GM20431 (cell line): Measurements from ENCODE around the gene CTTN.
"Not testable (repeated sequence)": the region's sequence is repeated elsewhere in the genome, so short reads cannot be mapped to it uniquely, and the experiment has no call there.

Source experiments
- in situ Hi-C: fragments of 300-500 bp; cut with MseI, MboI; formaldehyde crosslinking; loops from one replicate; pipeline ENCODE4 v1.15.0; 2020; ENCODE audit warnings: low sequenced_read_pairs; ENCODE audit not compliant: unreplicated experiment

The CTTN gene

DNA sequence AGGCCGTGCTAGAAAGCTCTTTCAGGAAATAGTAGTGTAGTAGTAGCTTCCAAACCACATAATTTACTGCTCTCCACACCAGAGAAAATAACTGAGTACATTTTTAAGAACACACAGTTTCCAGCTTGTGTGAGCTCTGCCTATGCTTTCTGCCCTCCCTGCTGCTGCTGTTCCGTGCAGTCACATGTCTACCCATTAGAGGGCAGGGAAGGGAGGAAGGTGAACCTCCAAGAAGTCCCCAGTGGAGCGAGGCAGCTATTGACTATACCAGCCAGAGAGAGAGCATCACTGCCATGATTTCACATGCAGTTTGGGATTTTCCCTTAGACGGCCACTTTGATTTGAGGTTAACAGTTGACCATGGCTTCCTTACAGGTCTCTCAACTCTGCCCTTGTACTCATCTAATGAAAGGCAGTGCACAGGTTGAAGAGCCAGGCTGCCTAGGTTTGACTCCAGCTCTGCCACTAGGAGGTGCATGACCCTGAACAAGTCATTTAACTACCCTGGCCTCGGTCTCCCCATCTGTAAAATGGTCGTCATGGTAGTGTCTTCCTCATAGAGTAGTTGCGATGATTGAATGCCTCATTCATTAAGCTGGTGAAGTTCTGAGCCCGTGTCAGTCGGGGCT lies 19.7 kb upstream of the CTTN start:
- in situ Hi-C loops = no loop called here

- in situ Hi-C loops = no loop called here
Observed at GRCh38 chr11:70381350-70381749, 17.0 kb upstream of the CTTN start.

- in situ Hi-C loops = no loop called here
Observed at GRCh38 chr11:70381872-70382861, 16.2 kb upstream of the CTTN start.

DNA sequence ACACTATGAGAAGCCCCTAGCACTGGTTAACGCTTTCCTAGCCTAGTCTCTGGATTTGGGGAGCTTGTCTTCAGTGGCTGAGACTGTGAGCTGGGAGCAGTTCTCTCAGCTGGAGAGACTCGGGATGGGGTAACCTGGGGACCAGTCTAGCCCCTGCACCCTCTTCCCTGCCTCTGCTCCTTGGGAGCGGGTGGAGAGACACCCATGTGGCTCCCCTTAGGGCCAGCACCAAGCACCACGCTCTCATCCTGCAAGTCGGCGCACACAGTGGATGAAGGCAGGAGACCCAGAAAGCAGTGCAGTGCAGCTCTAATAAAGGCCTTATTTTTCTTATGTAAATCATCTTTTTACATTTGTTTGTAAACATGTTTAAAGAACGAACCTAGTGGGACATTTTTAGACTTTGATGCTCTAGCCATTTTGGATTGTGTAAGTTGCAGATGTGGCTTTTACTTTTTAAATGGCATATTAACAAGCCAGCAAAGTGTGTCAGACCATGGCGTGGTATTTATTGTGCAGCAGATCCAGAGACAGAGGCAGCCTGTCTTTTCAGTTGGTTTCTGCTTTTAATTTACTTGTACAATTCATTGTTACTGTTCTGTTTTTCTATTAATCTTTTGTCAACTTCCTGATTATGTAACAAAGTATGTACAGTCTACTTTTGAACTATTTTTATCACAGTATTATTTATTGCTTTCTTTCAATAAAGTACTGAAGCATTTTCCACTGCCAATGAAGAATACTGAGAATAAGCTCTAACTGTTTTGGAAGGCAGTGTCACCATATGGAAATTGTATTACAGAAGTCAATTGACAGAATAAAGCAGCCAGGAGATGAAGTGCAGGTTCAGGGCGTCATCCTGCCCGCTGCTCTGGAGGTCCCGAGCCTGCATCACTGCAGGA lies 14.4 kb upstream of the CTTN start:
- in situ Hi-C loops = no loop called here

- in situ Hi-C loops = no loop called here
Observed at GRCh38 chr11:70384566-70385152, 13.7 kb upstream of the CTTN start.

GRCh38 chr11:70387564-70387963 lies 10.8 kb upstream of the CTTN start:
- in situ Hi-C loops = no loop called here

GRCh38 chr11:70389201-70389600 lies 9.1 kb upstream of the CTTN start:
- in situ Hi-C loops = no loop called here

- in situ Hi-C loops = not testable (repeated sequence)
Observed at GRCh38 chr11:70390882-70391281, 7.4 kb upstream of the CTTN start.

DNA sequence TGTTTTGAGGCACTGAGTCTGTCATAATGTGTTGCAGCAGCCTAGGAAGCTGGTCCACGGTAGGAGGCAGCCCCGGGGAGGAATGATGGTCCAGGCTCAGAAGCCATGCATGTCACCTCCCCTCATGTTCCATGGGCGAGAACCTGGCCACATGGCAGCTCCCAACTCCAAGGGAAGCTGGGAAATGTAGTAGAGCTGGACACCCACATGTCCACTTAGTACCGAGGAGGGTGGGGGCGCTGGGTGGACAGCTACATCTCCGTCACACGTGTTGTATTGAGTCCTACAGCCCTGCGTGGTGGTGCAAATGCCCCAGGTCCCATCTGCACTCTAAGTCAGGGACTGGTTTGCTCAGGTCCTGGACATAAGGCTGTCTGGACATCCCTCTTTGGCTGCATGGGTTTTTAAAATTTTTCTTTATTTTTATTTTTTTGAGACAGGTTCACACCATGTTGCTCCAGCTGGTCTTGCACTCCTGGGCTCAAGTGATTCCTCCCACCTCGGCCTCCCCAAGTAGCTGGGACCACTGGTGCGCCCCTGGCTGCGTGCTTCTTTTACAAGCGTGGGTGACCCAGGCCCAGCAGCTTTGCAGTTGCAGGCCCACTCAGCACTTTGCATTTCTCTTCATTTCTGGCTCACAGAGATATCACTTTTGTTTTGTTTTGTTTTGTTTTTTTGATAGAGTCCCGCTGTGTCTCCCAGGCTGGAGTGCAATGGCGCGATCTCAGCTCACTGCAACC lies 3.9 kb upstream of the CTTN start:
- in situ Hi-C loops = no loop called here

- in situ Hi-C loops = no loop called here
Observed at GRCh38 chr11:70397336-70397982, 870 bp upstream of the CTTN start.

GRCh38 chr11:70398834-70399680 lies 728 bp downstream of the CTTN start:
- in situ Hi-C loops = no loop called here

GRCh38 chr11:70399681-70400112 lies 1.4 kb downstream of the CTTN start:
- in situ Hi-C loops = no loop called here

- in situ Hi-C loops = no loop called here
Observed at GRCh38 chr11:70400643-70401042, 2.3 kb downstream of the CTTN start.

DNA sequence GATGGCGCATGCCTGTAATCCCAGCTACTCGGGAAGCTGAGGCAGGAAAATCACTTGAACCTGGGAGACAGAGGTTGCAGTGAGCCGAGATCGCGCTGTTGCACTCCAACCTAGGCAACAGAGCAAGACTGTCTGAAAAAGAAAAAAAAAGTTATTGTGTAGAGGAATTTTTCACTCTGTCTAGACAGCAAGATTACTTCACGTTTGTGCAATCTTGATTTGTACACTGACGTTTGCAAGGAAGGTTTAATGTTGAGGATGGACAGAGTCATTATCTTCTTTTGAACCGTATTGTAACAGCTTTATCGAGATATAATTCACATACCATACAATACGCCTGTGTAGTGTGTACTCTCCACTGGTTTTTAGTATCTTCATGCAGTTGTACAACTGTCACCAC lies 3.7 kb downstream of the CTTN start:
- in situ Hi-C loops = no loop called here

DNA sequence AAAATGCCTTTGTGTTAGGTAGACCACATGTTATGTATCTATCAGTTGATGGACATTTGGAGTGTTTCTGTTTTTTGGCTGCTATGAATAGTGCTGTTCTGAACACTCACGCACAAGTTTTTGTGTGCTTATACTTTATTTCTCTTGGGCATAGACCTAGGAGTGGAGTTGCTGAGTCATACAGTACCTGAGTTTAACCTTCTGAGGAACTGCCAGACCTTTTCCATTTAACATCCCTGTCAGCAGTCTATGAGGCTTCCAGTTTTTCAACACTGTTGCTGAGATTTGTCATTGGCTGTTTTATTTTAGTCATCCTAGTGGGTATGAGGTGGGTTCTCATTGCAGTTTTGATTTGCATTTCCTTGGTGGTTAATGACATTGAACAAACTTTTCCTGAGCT lies 4.4 kb downstream of the CTTN start:
- in situ Hi-C loops = no loop called here

DNA sequence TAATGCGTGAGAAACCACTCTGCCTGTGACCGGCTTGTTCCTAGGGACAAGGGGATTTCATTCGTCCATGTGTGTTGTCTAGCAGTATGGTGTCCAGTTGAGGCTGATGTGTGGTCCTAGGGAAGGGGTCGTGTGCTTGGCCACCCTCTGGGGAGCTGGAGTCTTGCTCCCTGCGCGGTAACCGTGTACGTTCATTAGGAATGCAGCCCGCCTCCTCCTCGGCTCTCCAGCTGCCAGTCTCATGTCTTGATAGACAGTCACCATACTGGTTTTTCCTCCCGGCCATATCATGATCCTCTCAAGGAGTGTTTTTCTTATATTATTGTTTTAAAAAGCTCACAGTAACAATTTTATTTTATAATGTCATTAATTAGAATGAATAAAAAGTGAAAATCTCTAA lies 5.9 kb downstream of the CTTN start:
- in situ Hi-C loops = no loop called here

DNA sequence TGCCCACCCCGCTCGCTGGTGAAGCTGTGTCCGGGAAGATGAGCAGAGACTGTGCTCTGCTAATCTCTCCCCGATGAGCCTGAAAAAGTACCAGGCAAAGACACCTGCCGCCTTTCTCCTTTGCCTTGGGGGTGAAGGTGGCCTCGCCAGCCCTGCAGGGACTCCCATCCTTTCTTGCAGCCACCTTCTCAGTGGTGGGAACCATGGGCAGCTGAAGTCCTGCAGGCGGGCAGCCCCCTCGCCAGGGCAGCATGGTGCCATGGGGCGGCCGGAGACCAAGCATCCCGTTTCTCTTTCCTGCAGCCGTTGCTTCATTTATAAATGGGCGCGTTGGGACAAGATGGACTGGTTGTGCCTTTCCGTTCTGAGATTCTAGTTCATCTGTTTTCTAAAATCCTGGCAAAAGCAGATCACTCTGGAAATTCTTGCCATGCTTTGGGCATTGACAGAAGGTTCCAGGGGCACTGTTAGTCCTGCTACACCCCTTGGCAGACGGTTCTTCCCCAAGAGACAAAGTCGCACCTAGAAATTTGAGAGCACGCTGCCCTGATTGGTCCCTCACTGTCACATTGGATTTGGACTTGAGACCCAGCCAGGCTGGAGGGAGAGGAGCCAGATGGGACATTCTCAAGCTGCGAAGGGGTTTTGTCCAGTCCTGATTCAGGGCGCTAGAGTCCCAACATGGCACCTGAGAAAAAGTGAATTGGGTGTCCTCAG lies 7.5 kb downstream of the CTTN start:
- in situ Hi-C loops = no loop called here
